Ascending aorta (tissue), 2 donors: Measurements from ENCODE around the gene CYP46A1. TPM values are rescaled to one million over a fixed set of nuclear protein-coding genes. Genes with fewer than 3 reads are reported as not detected.

Experiments
- DNase-seq, 2 donors: peaks; one replicate each; pipeline ENCODE4 v3.0.0-alpha.2; 2019; ENCODE audit warnings: low spot score in 2 of 2
- H3K27ac ChIP-seq, 2 donors: fragments of 200-600 bp; sonication (generic); one replicate each; pipeline ENCODE4 v1.5.1; 2016 to 2017; ENCODE audit warnings: mild to moderate bottlenecking in 1 of 2
- H3K27me3 ChIP-seq: fragments of 200-600 bp; sonication (generic); one replicate; pipeline ENCODE4 v1.5.1; 2017
- H3K36me3 ChIP-seq, 2 donors: fragments of 200-600 bp; sonication (generic); one replicate each; pipeline ENCODE4 v1.5.1; 2016
- H3K4me1 ChIP-seq, 2 donors: fragments of 200-600 bp; sonication (generic); one replicate each; pipeline ENCODE4 v1.5.1; 2016 to 2017; ENCODE audit warnings: mild to moderate bottlenecking in 1 of 2
- H3K4me3 ChIP-seq, 2 donors: fragments of 200-600 bp; sonication (generic); one replicate each; pipeline ENCODE4 v1.5.1; 2016 to 2017; ENCODE audit warnings: mild to moderate bottlenecking in 1 of 2
- H3K9me3 ChIP-seq, 2 donors: fragments of 200-600 bp; sonication (generic); one replicate each; pipeline ENCODE4 v1.5.1; 2016
- CTCF ChIP-seq, 3 experiments: fragments of 200-600 bp in 2 of 3; fragments of 450-650 bp in 1 of 3; sonication (generic) in 2 of 3; IDR thresholded peaks; one replicate each; pipeline ENCODE4 v1.5.1; 2016 to 2019; ENCODE audit warnings: antibody characterized with exemption in 3 of 3, mild to moderate bottlenecking in 1 of 3, moderate library complexity in 1 of 3
- intact Hi-C: fragments of 100-400 bp; cut with DNase I; formaldehyde crosslinking; loops from one replicate; pipeline ENCODE4 v1.15.1; 2023
- total RNA-seq: library from RNA; depleted of rRNA; stranded (reverse); fragments of >200 nt; gene quantifications from one replicate; pipeline ENCODE4 v1.1.0, GENCODE V29; 2016

CYP46A1 gene
- total RNA-seq, 1 donor from 2014 or later = not detected

GRCh38 chr14:99774556-99775307, 90.6 kb downstream of the CYP46A1 start:
- TF ChIP-seq CTCF (IDR thresholded peaks at IDR 0.05) = no peak
- H3K36me3 ChIP-seq = no peaks in the 10 kb centered on the region
- no peak overlapping the region for H3K27ac ChIP-seq
- H3K9me3 ChIP-seq = peaks cover 0 to 12% of the 10 kb centered on the region in 2 donors
- H3K27me3 ChIP-seq = no peaks in the 10 kb centered on the region
- H3K4me1 ChIP-seq = no peaks in the 10 kb centered on the region
- no peak overlapping the region for H3K4me3 ChIP-seq
- intact Hi-C loops = no loop called here
- peak in 1 of 2 donors; percentile 67 for DNase-seq

- Histone ChIP-seq H3K9me3 (peaks cover 0 to 12% of the 10 kb centered on the region in 2 donors), H3K4me1 (no peaks in the 10 kb centered on the region), H3K27me3 (no peaks in the 10 kb centered on the region), H3K27ac (no peak overlapping the region), H3K36me3 (no peaks in the 10 kb centered on the region), H3K4me3 (no peak overlapping the region)
- peak in 1 of 2 donors; percentile 47 for DNase-seq
- no peak for TF ChIP-seq CTCF (IDR thresholded peaks at IDR 0.05)
- intact Hi-C loops = no loop called here
Measured at GRCh38 chr14:99775351-99775750, 91.3 kb downstream of the CYP46A1 start.

Other genes starting within 250 kb of the CYP46A1 start
- gene SETD3, start 203.4 kb upstream of the CYP46A1 start, total RNA-seq = 26.4 TPM
- 21.9 TPM for gene CCNK, start 202.9 kb upstream of the CYP46A1 start, total RNA-seq
- gene CCDC85C, start 80.1 kb upstream of the CYP46A1 start, total RNA-seq = 0.64 TPM
- 11.9 TPM for gene HHIPL1, start 39.2 kb upstream of the CYP46A1 start, total RNA-seq
- 28.3 TPM for gene EML1, start 109.1 kb downstream of the CYP46A1 start, total RNA-seq